OCI-LY1 (cell line): ENCODE measurements around the gene ZNF341.

Experiments
- H2AFZ ChIP-seq: fragments of 200-600 bp; sonication (generic), shearing (Covaris generic); 2 replicates; pipeline ENCODE4 v1.6.0; 2014; ENCODE audit warnings: antibody characterized with exemption, mild to moderate bottlenecking, low read length
- H3F3A ChIP-seq: fragments of 200-600 bp; sonication (generic), shearing (Covaris generic); 2 replicates; pipeline ENCODE4 v1.6.0; 2014; ENCODE audit warnings: mild to moderate bottlenecking, antibody characterized with exemption, low read length, moderate library complexity; ENCODE audit not compliant: insufficient read depth
- H3K27ac ChIP-seq: fragments of 200-600 bp; sonication (generic); 2 replicates; pipeline ENCODE4 v1.5.1; 2014; ENCODE audit warnings: low read length, mixed run types, mild to moderate bottlenecking, low read depth; ENCODE audit not compliant: poor library complexity, severe bottlenecking
- H3K27me3 ChIP-seq: fragments of 200-600 bp; sonication (generic); 2 replicates; pipeline ENCODE4 v1.6.0; 2014; ENCODE audit warnings: antibody characterized with exemption, mild to moderate bottlenecking, low read length, moderate library complexity; ENCODE audit not compliant: insufficient read depth
- H3K36me3 ChIP-seq: fragments of 200-600 bp; sonication (generic); 2 replicates; pipeline ENCODE4 v1.6.1; 2014; ENCODE audit warnings: mild to moderate bottlenecking, antibody characterized with exemption, low read length, moderate library complexity, mixed read lengths; ENCODE audit not compliant: insufficient read depth
- H3K4me1 ChIP-seq: fragments of 200-600 bp; sonication (generic); 2 replicates; pipeline ENCODE4 v1.5.1; 2014; ENCODE audit warnings: mild to moderate bottlenecking, low read length, moderate library complexity; ENCODE audit not compliant: insufficient read depth, severe bottlenecking
- H3K4me2 ChIP-seq: fragments of 200-600 bp; sonication (generic), shearing (Covaris generic); 2 replicates; pipeline ENCODE4 v1.6.1; 2014; ENCODE audit warnings: low read length
- H3K4me3 ChIP-seq: fragments of 200-600 bp; sonication (generic); 2 replicates; pipeline ENCODE4 v1.5.1; 2014; ENCODE audit warnings: low read length, low read depth, mild to moderate bottlenecking, mixed read lengths; ENCODE audit not compliant: poor library complexity, severe bottlenecking
- H3K79me2 ChIP-seq: fragments of 200-600 bp; shearing (Covaris generic); 2 replicates; pipeline ENCODE4 v1.6.1; 2016; ENCODE audit warnings: mixed run types, low read length, mixed read lengths; ENCODE audit not compliant: insufficient read depth
- H3K9ac ChIP-seq: fragments of 200-600 bp; sonication (generic), shearing (Covaris generic); 2 replicates; pipeline ENCODE4 v1.6.1; 2014; ENCODE audit warnings: mild to moderate bottlenecking, low read length, mixed read lengths
- H3K9me2 ChIP-seq: fragments of 200-600 bp; sonication (generic), shearing (Covaris generic); 2 replicates; pipeline ENCODE4 v1.6.1; 2014; ENCODE audit warnings: low read depth, mild to moderate bottlenecking, low read length, mixed read lengths
- H3K9me3 ChIP-seq: fragments of 200-600 bp; shearing (Covaris generic); 2 replicates; pipeline ENCODE4 v1.6.1; 2014; ENCODE audit warnings: low read length, mixed read lengths
- H4K20me1 ChIP-seq: fragments of 200-600 bp; sonication (generic), shearing (Covaris generic); 2 replicates; pipeline ENCODE4 v1.6.0; 2016; ENCODE audit warnings: mild to moderate bottlenecking, low read length; ENCODE audit not compliant: insufficient read depth
- CTCF ChIP-seq: fragments of 200-600 bp; sonication (generic), shearing (Covaris generic); IDR thresholded peaks from 2 replicates; pipeline ENCODE4 v1.5.1; 2017; ENCODE audit warnings: mild to moderate bottlenecking, antibody characterized with exemption, low read length, moderate library complexity, mixed read lengths
- EZH2 ChIP-seq: fragments of 200-600 bp; sonication (generic), shearing (Covaris generic); IDR thresholded peaks from 2 replicates; pipeline ENCODE4 v1.8.0; 2017; ENCODE audit warnings: borderline replicate concordance, mixed run types, mild to moderate bottlenecking, antibody characterized with exemption, low read length, moderate library complexity, mixed read lengths

The ZNF341 gene

GRCh38 chr20:33781133-33781532 is 49.3 kb downstream of the ZNF341 start:
- Histone ChIP-seq H3K4me3 (no peak overlapping the region), H3K27ac (peak overlapping the region; percentile 97), H3K4me2 (no peak overlapping the region), H3K4me1 (peaks cover 71% of the 10 kb centered on the region), H3K9me3 (no peaks in the 10 kb centered on the region), H3K36me3 (no peaks in the 10 kb centered on the region), H3K79me2 (no peaks in the 10 kb centered on the region), H2AFZ (no peak overlapping the region), H3F3A (peaks cover 6% of the 10 kb centered on the region; the same call in 1 of the 2 replicates), H3K9ac (no peak overlapping the region), H3K27me3 (no peaks in the 10 kb centered on the region), H3K9me2 (no peaks in the 10 kb centered on the region), H4K20me1 (no peaks in the 10 kb centered on the region)
- TF ChIP-seq CTCF (no peak), EZH2 (no peak)

GRCh38 chr20:33781945-33782344 is 50.1 kb downstream of the ZNF341 start:
- Histone ChIP-seq H3K4me3 (no peak overlapping the region), H3K27ac (peak overlapping the region; percentile 97), H3K4me2 (no peak overlapping the region), H4K20me1 (no peaks in the 10 kb centered on the region), H3K4me1 (peaks cover 74% of the 10 kb centered on the region), H2AFZ (no peak overlapping the region), H3K9me3 (no peaks in the 10 kb centered on the region), H3K9me2 (no peaks in the 10 kb centered on the region), H3K36me3 (no peaks in the 10 kb centered on the region), H3K27me3 (no peaks in the 10 kb centered on the region), H3K79me2 (no peaks in the 10 kb centered on the region), H3F3A (peaks cover 6% of the 10 kb centered on the region; the same call in 1 of the 2 replicates), H3K9ac (no peak overlapping the region)
- TF ChIP-seq CTCF (no peak), EZH2 (no peak)

GRCh38 chr20:33783256-33783655 is 51.5 kb downstream of the ZNF341 start:
- H3K9me3 ChIP-seq = no peaks in the 10 kb centered on the region
- H3K9me2 ChIP-seq = no peaks in the 10 kb centered on the region
- TF ChIP-seq EZH2 = no peak
- TF ChIP-seq CTCF = no peak
- H3K4me2 ChIP-seq = peak overlapping the region; percentile 36; the same call in 1 of the 2 replicates
- H3F3A ChIP-seq = 0 out of 2 replicates have a peak, but pooled peaks cover 6% of the 10 kb centered on the region
- H3K4me3 ChIP-seq = no peak overlapping the region
- H3K79me2 ChIP-seq = no peaks in the 10 kb centered on the region
- peaks cover 66% of the 10 kb centered on the region for H3K4me1 ChIP-seq
- H2AFZ ChIP-seq = peak overlapping the region; percentile 26; the same call in 1 of the 2 replicates
- H3K9ac ChIP-seq = peak overlapping the region; percentile 17; the same call in 1 of the 2 replicates
- H3K27ac ChIP-seq = peak overlapping the region; percentile 79
- no peaks in the 10 kb centered on the region for H3K27me3 ChIP-seq
- no peaks in the 10 kb centered on the region for H3K36me3 ChIP-seq
- H4K20me1 ChIP-seq = no peaks in the 10 kb centered on the region
